ENCODE measurements around the gene MBD3L3.
"Not testable (repeated sequence)": the region's sequence is repeated elsewhere in the genome, so short reads cannot be mapped to it uniquely, and the experiment has no call there.

- TF ChIP-seq CTCF (IDR thresholded peaks at IDR 0.05; ENCODE audit: poor library complexity); EZH2phosphoT487 (IDR thresholded peaks at IDR 0.05; ENCODE audit: low read depth, severe bottlenecking, unreplicated experiment): not testable (repeated sequence)
Observed at GRCh38 chr19:7067122-7067521, 8.6 kb upstream of the MBD3L3 start.

Measured in hepatocyte (in vitro differentiated cells).